Measurements from ENCODE around the gene ATG9A.

ATG9A gene

DNA sequence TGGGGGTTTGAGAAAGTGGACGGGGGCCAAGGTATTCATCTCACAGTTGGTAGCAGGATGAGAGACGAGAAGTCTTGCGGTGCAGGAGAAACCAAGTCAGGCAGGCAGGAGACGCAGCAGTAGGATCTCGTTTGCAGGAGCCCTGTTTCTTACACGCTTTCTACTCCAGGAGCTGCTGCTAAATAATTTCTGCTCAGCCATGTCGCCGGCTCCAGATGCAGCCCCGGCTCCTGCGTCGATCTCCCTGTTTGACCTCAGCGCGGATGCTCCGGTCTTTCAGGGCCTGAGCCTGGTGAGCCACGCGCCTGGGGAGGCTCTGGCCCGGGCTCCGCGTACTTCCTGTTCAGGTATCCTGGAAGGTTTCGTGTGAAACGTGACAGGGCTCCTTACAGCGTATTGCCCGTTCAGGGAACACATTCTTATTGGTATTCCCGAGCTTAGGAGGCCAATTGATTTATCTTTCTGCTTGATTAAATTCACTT lies 664 bp upstream of the ATG9A start:
- Histone ChIP-seq H3K4me3 (ENCODE audit: low read depth, low read length) (peak overlapping the region; percentile 87), H3K27me3 (replicated peaks) (no peaks in the 10 kb centered on the region), H3K27ac (peak overlapping the region; percentile 93), H3K36me3 (replicated peaks) (peaks cover 39% of the 10 kb centered on the region)
- TF ChIP-seq CTCF (IDR thresholded peaks at IDR 0.05; ENCODE audit: low read depth, low read length, missing control alignments): no peak
- DNase-seq: peak; percentile 44
- in situ Hi-C loops (cut with HindIII; ENCODE audit: low pct_ligation_motif_present, low sequenced_read_pairs): no loop called here

DNA sequence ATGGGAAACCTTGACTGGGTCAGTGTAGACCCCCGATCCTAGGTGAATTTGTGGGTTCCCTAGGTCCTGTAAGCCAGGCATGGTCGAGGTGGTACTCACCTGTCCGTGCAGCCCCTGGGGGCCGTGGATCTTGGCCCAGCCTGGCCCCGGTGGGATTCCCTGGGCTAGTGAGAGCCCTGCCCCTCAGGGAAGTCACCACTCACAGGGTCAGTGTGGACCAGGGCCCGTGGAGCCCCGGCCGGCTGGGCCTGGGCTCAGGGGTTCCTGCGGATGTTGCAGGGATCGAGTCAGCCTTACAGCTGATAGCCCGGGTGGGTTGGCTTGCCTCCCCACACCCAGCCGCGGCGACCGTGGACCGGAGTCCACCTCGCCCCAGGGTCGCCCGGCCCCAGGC lies 528 bp downstream of the ATG9A start:
- no peak for DNase-seq

GRCh38 chr2:219228041-219228910 lies 1.2 kb downstream of the ATG9A start:
- no peak for TF ChIP-seq CTCF (IDR thresholded peaks at IDR 0.05; ENCODE audit: low read depth, low read length, missing control alignments)
- no peak for DNase-seq
- in situ Hi-C loops (cut with HindIII; ENCODE audit: low pct_ligation_motif_present, low sequenced_read_pairs): no loop called here

More for the DNA sequence above, 528 bp downstream of the ATG9A start:
- no peak for TF ChIP-seq CTCF (IDR thresholded peaks at IDR 0.05; ENCODE audit: low read depth, low read length, missing control alignments)
- Histone ChIP-seq H3K27ac (peak overlapping the region; percentile 93), H3K27me3 (replicated peaks) (no peaks in the 10 kb centered on the region), H3K36me3 (replicated peaks) (peaks cover 39% of the 10 kb centered on the region), H3K4me3 (ENCODE audit: low read depth, low read length) (peak overlapping the region; percentile 87)
- in situ Hi-C loops (cut with HindIII; ENCODE audit: low pct_ligation_motif_present, low sequenced_read_pairs): no loop called here

GRCh38 chr2:219225350-219225749 lies 4.1 kb downstream of the ATG9A start:
- H3K27ac ChIP-seq: no peak overlapping the region
- in situ Hi-C loops (cut with HindIII; ENCODE audit: low pct_ligation_motif_present, low sequenced_read_pairs): no loop called here
- H3K36me3 ChIP-seq (replicated peaks): peaks cover 51% of the 10 kb centered on the region

More at GRCh38 chr2:219228041-219228910, 1.2 kb downstream of the ATG9A start:
- Histone ChIP-seq H3K36me3 (replicated peaks) (peaks cover 39% of the 10 kb centered on the region), H3K27ac (no peak overlapping the region), H3K4me3 (ENCODE audit: low read depth, low read length) (peak overlapping the region; percentile 87), H3K27me3 (replicated peaks) (no peaks in the 10 kb centered on the region)

GRCh38 chr2:219223831-219224610 lies 5.4 kb downstream of the ATG9A start:
- H3K36me3 ChIP-seq (replicated peaks): peaks cover 54% of the 10 kb centered on the region
- DNase-seq: no peak
- no peak overlapping the region for H3K4me3 ChIP-seq (ENCODE audit: low read depth, low read length)
- no peak for TF ChIP-seq CTCF (IDR thresholded peaks at IDR 0.05; ENCODE audit: low read depth, low read length, missing control alignments)
- no peaks in the 10 kb centered on the region for H3K27me3 ChIP-seq (replicated peaks)
- in situ Hi-C loops (cut with HindIII; ENCODE audit: low pct_ligation_motif_present, low sequenced_read_pairs): no loop called here
- no peak overlapping the region for H3K27ac ChIP-seq

More at GRCh38 chr2:219225350-219225749, 4.1 kb downstream of the ATG9A start:
- Histone ChIP-seq H3K4me3 (ENCODE audit: low read depth, low read length) (no peak overlapping the region), H3K27me3 (replicated peaks) (no peaks in the 10 kb centered on the region)
- DNase-seq: no peak
- no peak for TF ChIP-seq CTCF (IDR thresholded peaks at IDR 0.05; ENCODE audit: low read depth, low read length, missing control alignments)
